ENCODE data around the gene PAPOLA.
"Not testable (repeated sequence)": the region's sequence is repeated elsewhere in the genome, so short reads cannot be mapped to it uniquely, and the experiment has no call there.

Gene PAPOLA

GRCh38 chr14:96501740-96502620, at the start of gene PAPOLA:
Gene PAPOLA (plus strand): TSS chr14:96502382. CDS start chr14:96502593, 211 bp downstream.
- DNase-seq: peak; percentile 98

DNA sequence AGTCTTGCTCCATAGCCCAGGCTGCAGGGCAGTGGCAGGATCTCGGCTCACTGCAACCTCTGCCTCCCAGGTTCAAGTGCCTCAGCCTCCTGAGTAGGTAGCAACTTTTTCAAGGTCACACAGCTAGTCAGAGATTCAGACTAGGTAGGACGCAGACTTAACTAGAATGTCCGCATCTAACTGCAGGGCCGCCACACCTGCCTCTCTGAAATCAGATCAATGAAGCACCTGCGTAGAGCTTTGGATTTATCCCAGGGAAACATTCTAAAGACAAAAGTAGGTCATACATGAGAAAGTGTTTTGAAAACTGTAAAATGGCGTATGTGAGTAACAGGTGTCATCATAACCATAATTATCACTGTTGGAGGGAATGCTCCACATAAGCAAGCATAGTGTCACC, 49.5 kb upstream of the PAPOLA start:
- DNase-seq: no peak

GRCh38 chr14:96455588-96455987, 46.6 kb upstream of the PAPOLA start:
- no peak for DNase-seq

- no peak for DNase-seq
Observed at GRCh38 chr14:96459851-96460250, 42.3 kb upstream of the PAPOLA start.

DNA sequence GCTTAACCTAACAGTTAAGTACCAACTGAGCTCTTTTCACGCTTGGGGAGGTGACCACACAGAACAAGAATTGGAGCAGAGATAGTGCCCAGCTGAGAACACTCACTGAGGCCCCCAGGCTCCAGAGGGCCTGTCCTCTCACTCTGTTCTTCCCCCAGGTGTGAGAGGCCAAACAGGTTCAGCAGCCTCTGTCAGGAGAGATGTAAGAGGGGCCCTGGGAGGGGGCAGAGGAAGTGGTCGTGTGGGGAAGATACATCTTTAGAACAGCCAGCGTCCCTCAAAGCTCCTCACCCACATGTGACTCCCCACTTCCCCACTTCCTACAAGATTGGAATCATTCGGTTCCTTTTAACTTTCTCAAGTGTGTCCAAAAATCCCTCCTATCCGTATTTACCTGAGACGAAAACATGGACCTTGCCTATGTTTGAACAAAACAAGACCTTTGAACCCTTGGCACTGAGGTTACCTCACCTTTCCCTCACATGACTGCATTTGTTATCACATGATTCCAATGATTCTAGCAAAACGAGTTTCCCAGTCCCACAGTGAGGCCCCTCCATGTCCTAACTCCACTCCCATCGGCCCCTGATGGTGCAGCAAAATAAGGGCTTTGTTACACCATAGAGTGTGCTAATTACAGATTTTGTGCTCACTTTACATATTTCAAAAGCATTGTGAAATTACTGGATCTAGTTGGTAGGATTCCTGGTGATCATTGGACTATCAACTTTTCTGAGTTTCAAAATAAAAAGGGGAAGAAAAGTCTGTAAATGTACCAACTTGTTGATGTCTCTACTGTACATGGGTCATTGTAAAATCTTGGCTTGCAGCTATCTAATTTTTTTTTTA, 40.0 kb upstream of the PAPOLA start:
- no peak for DNase-seq

DNA sequence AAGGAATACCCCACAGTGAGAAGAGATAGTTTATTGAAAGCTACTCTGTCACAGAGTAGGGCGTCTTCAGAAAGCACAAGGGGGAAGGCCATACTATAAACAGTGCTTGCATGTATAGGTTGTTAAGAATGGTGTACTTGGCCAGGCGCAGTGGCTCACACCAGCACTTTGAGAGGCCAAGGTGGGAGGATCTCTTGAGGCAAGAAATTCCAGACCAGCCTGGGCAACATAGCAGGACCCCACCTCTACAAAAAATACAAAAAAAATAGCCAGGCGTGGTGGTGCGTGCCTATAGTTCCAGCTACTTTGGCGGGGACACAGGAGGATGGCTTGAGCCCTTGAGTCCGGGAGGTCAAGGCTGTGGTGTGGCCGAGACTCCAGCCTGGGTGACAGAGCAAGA, 38.0 kb upstream of the PAPOLA start:
- no peak for DNase-seq

GRCh38 chr14:96466918-96467317, 35.3 kb upstream of the PAPOLA start:
- DNase-seq: no peak

GRCh38 chr14:96470331-96470730, 31.9 kb upstream of the PAPOLA start:
- DNase-seq: no peak

DNA sequence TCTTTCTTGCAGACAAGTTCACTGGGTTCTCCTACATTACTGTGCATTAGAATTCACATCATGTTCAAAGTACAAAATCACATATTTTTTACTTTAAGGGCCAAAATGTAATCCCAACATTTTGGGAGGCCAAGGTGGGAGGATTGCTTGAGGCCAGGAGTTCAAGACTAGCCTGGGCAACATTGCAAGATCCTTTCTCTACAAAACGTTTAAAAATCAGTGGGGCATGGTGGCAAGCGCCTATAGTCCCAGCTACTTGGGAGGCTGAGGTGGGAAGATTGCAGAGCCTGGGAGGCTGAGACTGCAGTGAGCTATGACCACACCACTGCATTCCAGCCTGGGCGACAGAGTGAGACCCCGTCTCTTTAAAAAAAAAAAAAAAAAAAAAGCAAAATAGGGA, 31.2 kb upstream of the PAPOLA start:
- DNase-seq: not testable (repeated sequence)

DNA sequence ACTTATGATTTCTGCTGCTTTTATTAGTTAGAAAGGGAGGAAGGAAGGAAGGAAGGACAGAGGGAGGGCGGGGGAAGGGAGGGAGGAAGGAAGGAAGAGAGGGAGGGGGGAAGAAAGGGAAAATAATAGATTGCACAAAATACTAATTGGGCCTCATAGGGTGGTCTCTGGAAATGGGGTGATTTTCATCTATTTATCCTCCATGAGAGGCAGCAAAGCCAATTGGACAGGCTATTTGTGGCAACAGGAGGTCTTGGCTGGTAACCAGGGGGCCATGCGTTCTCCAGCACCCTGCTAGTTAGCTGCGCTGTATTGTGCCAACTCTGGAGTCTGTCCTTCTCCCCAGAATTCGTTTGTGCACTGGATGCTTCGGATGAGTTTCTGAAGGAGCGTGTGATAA, 24.1 kb upstream of the PAPOLA start:
- no peak for DNase-seq

DNA sequence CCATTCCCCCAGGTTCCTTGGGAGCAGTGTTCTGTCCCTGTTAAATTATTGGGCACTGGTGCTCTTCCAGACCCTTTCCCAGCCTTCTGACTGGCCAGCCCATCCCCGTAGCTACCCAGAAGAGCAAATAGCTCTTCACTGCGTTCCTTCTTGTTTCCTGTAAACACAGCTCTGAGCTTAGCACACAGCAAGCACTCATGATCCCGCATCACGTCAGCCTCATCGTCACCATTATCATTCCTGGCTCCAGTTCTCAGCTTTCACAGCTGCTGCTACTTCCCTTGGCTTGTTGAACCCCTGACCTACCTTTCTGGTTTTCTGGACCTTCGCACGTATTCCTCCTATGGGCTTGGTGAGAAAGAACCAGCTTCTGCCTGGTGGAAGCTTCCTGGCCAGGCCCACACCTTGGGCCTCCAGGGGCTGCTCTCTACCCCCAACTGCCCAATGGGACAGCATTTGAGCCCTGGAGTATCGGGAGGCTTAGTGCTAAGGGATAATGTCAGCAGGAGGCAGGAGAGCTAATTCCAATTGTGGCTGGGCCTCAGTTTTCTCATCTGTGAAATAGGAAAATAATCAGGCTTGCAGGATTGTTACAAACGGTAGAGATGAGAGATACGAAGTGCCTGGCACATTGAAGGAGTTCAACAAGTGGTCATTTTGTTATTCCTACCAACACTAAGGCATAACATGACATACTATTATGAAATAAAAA, 22.6 kb upstream of the PAPOLA start:
- DNase-seq: no peak

DNA sequence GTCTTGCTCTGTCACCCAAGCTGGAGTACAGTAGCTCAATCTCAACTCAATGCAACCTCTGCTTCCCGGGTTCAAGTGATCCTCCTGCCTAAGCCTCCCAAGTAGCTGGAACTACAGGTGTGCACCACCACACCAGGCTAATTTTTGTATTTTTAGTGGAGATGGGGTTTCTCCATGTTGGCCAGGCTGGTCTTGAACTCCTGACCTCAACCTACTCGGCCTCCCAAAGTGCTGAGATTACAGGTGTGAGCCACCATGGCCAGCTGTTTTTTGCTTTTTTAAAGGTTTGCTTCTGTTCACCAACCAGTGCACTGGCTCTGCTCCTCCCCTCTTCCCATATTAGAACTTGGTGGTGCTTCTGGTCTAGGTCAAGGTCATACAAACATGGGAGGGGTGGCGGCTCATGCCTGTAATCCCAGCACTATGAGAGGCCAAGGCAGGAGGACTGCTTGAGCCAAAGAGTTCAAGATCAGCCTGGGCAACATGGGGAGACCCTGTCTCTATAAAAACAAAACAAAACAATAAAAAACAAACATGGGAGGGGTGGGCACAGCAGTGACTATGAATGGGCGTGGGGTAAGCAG, 20.4 kb upstream of the PAPOLA start:
- no peak for DNase-seq

GRCh38 chr14:96482986-96483385, 19.2 kb upstream of the PAPOLA start:
- DNase-seq: no peak

DNA sequence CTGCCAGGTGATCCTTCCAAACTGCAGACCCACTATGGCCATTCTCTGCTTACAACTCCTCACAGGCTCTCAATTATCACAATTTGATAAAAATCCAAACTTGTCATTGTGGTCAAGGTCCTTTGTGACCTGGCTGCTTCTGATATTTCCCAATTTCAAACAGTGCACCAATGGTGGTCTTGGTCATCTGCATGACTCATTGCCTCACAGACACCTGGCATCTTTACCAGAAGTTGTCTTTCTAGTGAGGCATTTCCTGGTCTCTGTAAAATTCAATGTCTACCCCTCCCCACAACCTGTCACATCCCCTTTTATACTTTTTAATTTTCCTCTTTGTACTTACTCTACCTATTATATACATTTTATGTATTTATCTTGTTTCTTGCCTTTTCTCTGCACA, 17.8 kb upstream of the PAPOLA start:
- DNase-seq: no peak

DNA sequence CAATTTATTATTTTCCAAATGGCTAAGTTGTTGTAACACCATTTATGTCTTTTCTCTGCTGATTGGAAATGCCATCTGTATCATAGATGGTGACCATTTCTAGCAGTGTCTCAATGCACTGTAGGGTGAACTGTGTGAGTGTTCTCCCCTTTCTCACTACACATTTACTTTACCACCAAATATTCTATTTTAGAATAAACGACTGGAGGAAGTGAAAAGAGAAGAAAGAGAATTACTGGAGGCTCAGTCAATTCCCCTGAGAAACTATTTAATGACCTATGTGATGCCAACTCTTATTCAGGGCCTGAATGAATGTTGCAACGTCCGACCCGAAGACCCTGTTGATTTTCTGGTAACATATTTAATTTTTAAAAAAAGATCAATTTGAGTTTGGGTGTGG, 15.5 kb upstream of the PAPOLA start:
- no peak for DNase-seq

- no peak for DNase-seq
Observed at GRCh38 chr14:96489327-96489726, 12.9 kb upstream of the PAPOLA start.

DNA sequence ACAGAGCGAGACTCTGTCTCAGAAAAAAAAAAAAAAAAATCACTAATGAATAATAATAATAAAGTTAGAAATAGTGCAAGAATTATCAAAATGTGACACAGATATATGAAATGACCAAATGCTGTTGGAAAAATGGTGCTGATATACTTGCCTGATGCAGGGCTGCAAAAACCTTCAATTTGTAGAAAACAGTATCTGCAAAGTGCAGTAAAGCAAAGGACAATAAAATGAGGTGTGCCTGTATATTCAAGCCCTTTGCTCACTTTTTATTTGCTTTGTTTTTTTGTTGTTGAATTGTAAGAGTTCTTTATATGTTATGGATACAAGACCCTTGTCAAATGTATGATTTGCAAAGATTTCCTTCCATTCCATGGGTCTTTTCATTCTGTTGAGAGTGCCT, 9.0 kb upstream of the PAPOLA start:
- no peak for DNase-seq

- DNase-seq: no peak
Observed at GRCh38 chr14:96494331-96494730, 7.9 kb upstream of the PAPOLA start.

- DNase-seq: no peak
Observed at GRCh38 chr14:96497087-96497486, 5.1 kb upstream of the PAPOLA start.

DNA sequence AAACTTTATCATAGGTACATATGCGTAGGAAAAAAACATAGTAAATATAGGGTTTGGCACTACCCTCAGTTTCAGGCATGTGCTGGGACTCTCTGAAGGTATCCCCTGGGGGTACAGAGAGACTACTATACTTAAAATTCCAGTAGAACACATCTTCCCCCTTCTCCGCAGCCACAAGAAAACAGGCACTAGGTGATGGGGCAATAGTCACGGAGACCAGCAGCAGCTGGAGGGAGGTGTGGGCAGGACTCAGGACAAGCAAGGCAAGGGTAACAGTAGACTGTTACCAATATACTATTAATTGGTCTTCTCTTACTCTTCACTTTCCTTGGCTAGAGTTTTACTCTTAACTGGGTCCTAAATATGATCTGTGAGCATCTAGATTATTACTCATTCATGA, 4.6 kb upstream of the PAPOLA start:
- no peak for DNase-seq

DNA sequence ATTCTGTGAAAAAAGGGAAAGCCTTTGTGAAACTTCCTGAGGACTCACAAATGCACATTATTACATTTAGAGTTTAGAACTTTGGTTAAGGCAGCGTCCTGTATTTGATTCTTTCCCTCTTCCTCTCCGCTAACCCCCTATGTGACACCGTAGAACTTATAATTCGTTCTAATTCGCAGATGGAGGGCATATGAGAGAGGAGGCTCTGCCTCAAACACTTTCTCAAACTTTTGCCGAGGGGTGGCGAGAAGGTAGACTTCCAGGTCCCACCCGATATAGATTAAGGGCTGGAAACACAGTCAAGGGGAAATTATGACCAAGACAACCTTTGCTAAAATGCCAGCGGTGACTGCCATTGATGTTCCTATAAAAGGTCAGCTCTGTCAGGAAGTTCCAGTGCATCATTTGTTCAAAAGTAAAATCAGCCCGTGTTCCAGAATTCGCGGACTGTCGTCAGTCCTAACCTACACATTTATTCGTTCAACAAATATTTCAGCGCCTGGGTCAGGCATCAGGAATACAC, 904 bp upstream of the PAPOLA start:
- DNase-seq: no peak

GRCh38 chr14:96502621-96503305, 581 bp downstream of the PAPOLA start:
- DNase-seq: peak; percentile 76
